ENCODE measurements around the gene ADO.

ADO gene

GRCh38 chr10:62759599-62760175 lies 44.8 kb upstream of the ADO start:
- no peak overlapping the region for H2AFZ ChIP-seq (ENCODE audit: low read depth, low read length, severe bottlenecking)
- no peaks in the 10 kb centered on the region for H4K20me1 ChIP-seq (ENCODE audit: low read depth, low read length)
- H3K4me2 ChIP-seq (ENCODE audit: low read depth, low read length, poor library complexity, severe bottlenecking): no peak overlapping the region
- no peaks in the 10 kb centered on the region for H3K36me3 ChIP-seq (ENCODE audit: low read length)
- H3K27ac ChIP-seq (ENCODE audit: low read depth, low read length): no peak overlapping the region
- peak; percentile 8 for TF ChIP-seq CTCF (IDR thresholded peaks at IDR 0.05; ENCODE audit: insufficient read depth, low read length, poor library complexity, severe bottlenecking)
- no peak for TF ChIP-seq EZH2phosphoT487 (conservative IDR thresholded peaks at IDR 0.05; ENCODE audit: low read length)
- no peaks in the 10 kb centered on the region for H3K9me3 ChIP-seq (ENCODE audit: insufficient read depth, low read length)
- no peaks in the 10 kb centered on the region for H3F3A ChIP-seq (ENCODE audit: insufficient read depth)
- no peak overlapping the region for H3K9ac ChIP-seq (ENCODE audit: low read length)
- no peaks in the 10 kb centered on the region for H3K79me2 ChIP-seq (ENCODE audit: insufficient read depth, low read length)
- H3K9me2 ChIP-seq (replicated peaks; ENCODE audit: insufficient read depth, low read length): no peaks in the 10 kb centered on the region
- H3K4me3 ChIP-seq (ENCODE audit: insufficient read depth, low read length, poor library complexity, severe bottlenecking): no peak overlapping the region
- no peaks in the 10 kb centered on the region for H3K27me3 ChIP-seq (ENCODE audit: low read length)

GRCh38 chr10:62760401-62760800 lies 44.1 kb upstream of the ADO start:
- Histone ChIP-seq H3F3A (ENCODE audit: insufficient read depth) (no peaks in the 10 kb centered on the region), H3K36me3 (ENCODE audit: low read length) (no peaks in the 10 kb centered on the region), H3K9me2 (replicated peaks; ENCODE audit: insufficient read depth, low read length) (no peaks in the 10 kb centered on the region)

GRCh38 chr10:62761115-62761514 lies 43.4 kb upstream of the ADO start:
- Histone ChIP-seq H3F3A (ENCODE audit: insufficient read depth) (no peaks in the 10 kb centered on the region), H3K9me2 (replicated peaks; ENCODE audit: insufficient read depth, low read length) (no peaks in the 10 kb centered on the region), H3K4me2 (ENCODE audit: low read depth, low read length, poor library complexity, severe bottlenecking) (no peak overlapping the region), H3K36me3 (ENCODE audit: low read length) (no peaks in the 10 kb centered on the region), H3K27ac (ENCODE audit: low read depth, low read length) (no peak overlapping the region), H3K9me3 (ENCODE audit: insufficient read depth, low read length) (no peaks in the 10 kb centered on the region), H2AFZ (ENCODE audit: low read depth, low read length, severe bottlenecking) (no peak overlapping the region), H3K27me3 (ENCODE audit: low read length) (no peaks in the 10 kb centered on the region), H3K9ac (ENCODE audit: low read length) (no peak overlapping the region), H4K20me1 (ENCODE audit: low read depth, low read length) (no peaks in the 10 kb centered on the region), H3K79me2 (ENCODE audit: insufficient read depth, low read length) (no peaks in the 10 kb centered on the region), H3K4me3 (ENCODE audit: insufficient read depth, low read length, poor library complexity, severe bottlenecking) (no peak overlapping the region)
- no peak for TF ChIP-seq CTCF (IDR thresholded peaks at IDR 0.05; ENCODE audit: insufficient read depth, low read length, poor library complexity, severe bottlenecking)
- TF ChIP-seq EZH2phosphoT487 (conservative IDR thresholded peaks at IDR 0.05; ENCODE audit: low read length): no peak

More at GRCh38 chr10:62760401-62760800, 44.1 kb upstream of the ADO start:
- Histone ChIP-seq H2AFZ (ENCODE audit: low read depth, low read length, severe bottlenecking) (no peak overlapping the region), H3K9ac (ENCODE audit: low read length) (no peak overlapping the region), H3K9me3 (ENCODE audit: insufficient read depth, low read length) (no peaks in the 10 kb centered on the region), H4K20me1 (ENCODE audit: low read depth, low read length) (no peaks in the 10 kb centered on the region), H3K27me3 (ENCODE audit: low read length) (no peaks in the 10 kb centered on the region), H3K4me3 (ENCODE audit: insufficient read depth, low read length, poor library complexity, severe bottlenecking) (no peak overlapping the region), H3K4me2 (ENCODE audit: low read depth, low read length, poor library complexity, severe bottlenecking) (no peak overlapping the region), H3K27ac (ENCODE audit: low read depth, low read length) (no peak overlapping the region), H3K79me2 (ENCODE audit: insufficient read depth, low read length) (no peaks in the 10 kb centered on the region)
- TF ChIP-seq CTCF (IDR thresholded peaks at IDR 0.05; ENCODE audit: insufficient read depth, low read length, poor library complexity, severe bottlenecking): no peak
- TF ChIP-seq EZH2phosphoT487 (conservative IDR thresholded peaks at IDR 0.05; ENCODE audit: low read length): no peak
